ENCODE results near the gene CD300A. TPM values are rescaled to one million over a fixed set of nuclear protein-coding genes. Genes with fewer than 3 reads are reported as not detected.
A peak's percentile ranks its signal among the peaks of the same experiment; 100 is the strongest.

Gene CD300A
- total RNA-seq, 8 experiments from 2014 or later, result 0.17 to 1.6 (median 0.52) TPM; not detected in 5

GRCh38 chr17:74460996-74461395 lies 5.4 kb upstream of the CD300A start:
- Histone ChIP-seq H3K4me1 (replicated peaks in 1 of 2) (peaks cover 7 to 9% of the 10 kb centered on the region in 2 donors), H3K4me3 (no peak overlapping the region), H3K27ac (no peak overlapping the region)
- no peak for ATAC-seq (replicated peaks in 6 of 8)
- WGBS, 10 experiments, result 20 to 100% (median 38%) methylated on average over 1 of the region's 7 CpGs; no CpG with 5 or more reads in 7 of the 10 experiments
- in situ Hi-C loops (cut with MboI; ENCODE audit: low pct_unique_long_range_greater_than_20kb in 2 of 9, low sequenced_read_pairs in 9 of 9, unreplicated experiment in 9 of 9), result no loop called here

- H3K4me3 ChIP-seq, result no peak overlapping the region
- no peak overlapping the region for H3K27ac ChIP-seq
- H3K4me1 ChIP-seq (replicated peaks in 1 of 2), result peaks cover 3 to 5% of the 10 kb centered on the region in 2 donors
- in situ Hi-C loops (cut with MboI; ENCODE audit: low pct_unique_long_range_greater_than_20kb in 2 of 9, low sequenced_read_pairs in 9 of 9, unreplicated experiment in 9 of 9), result no loop called here
- ATAC-seq (replicated peaks in 6 of 8), result no peak
- WGBS, 10 experiments, result 0 to 100% (median 67%) methylated on average over 1 to 3 of the region's 10 CpGs; no CpG with 5 or more reads in 5 of the 10 experiments
These were observed 4.8 kb upstream of the CD300A start for GRCh38 chr17:74461611-74462010.

GRCh38 chr17:74464730-74465377 lies 1.6 kb upstream of the CD300A start:
- in situ Hi-C loops (cut with MboI; ENCODE audit: low pct_unique_long_range_greater_than_20kb in 2 of 9, low sequenced_read_pairs in 9 of 9, unreplicated experiment in 9 of 9), result no loop called here
- H3K27ac ChIP-seq, result no peak overlapping the region
- ATAC-seq (replicated peaks in 6 of 8), result no peak
- H3K4me3 ChIP-seq, result no peak overlapping the region
- 80 to 100% (median 84%) methylated on average over 1 to 7 of the region's 7 CpGs; no CpG with 5 or more reads in 4 of the 10 experiments for WGBS, 10 experiments
- H3K4me1 ChIP-seq (replicated peaks in 1 of 2), result peaks cover 0 to 4% of the 10 kb centered on the region in 2 donors

GRCh38 chr17:74465378-74466110 lies 890 bp upstream of the CD300A start:
- in situ Hi-C loops (cut with MboI; ENCODE audit: low pct_unique_long_range_greater_than_20kb in 2 of 9, low sequenced_read_pairs in 9 of 9, unreplicated experiment in 9 of 9), result no loop called here

GRCh38 chr17:74466828-74467184 lies 372 bp downstream of the CD300A start:
- peaks cover 0 to 4% of the 10 kb centered on the region in 2 donors for H3K4me1 ChIP-seq (replicated peaks in 1 of 2)
- H3K27ac ChIP-seq, result no peak overlapping the region
- peak in 1 of 8 experiments; percentile 4 for ATAC-seq (replicated peaks in 6 of 8)
- H3K4me3 ChIP-seq, result no peak overlapping the region
- WGBS, 10 experiments, result 4 to 53% methylated on average over 4 to 5 of the region's 11 CpGs; no CpG with 5 or more reads in 8 of the 10 experiments
- in situ Hi-C loops (cut with MboI; ENCODE audit: low pct_unique_long_range_greater_than_20kb in 2 of 9, low sequenced_read_pairs in 9 of 9, unreplicated experiment in 9 of 9), result no loop called here

More at GRCh38 chr17:74465378-74466110, 890 bp upstream of the CD300A start:
- Histone ChIP-seq H3K4me3 (no peak overlapping the region), H3K27ac (no peak overlapping the region), H3K4me1 (replicated peaks in 1 of 2) (peaks cover 0 to 4% of the 10 kb centered on the region in 2 donors)
- WGBS, 10 experiments, result 0 to 100% (median 71%) methylated on average over 1 to 6 of the region's 8 CpGs; no CpG with 5 or more reads in 1 of the 10 experiments
- no peak for ATAC-seq (replicated peaks in 6 of 8)

GRCh38 chr17:74467221-74467951 lies 952 bp downstream of the CD300A start:
- Histone ChIP-seq H3K4me3 (no peak overlapping the region), H3K27ac (no peak overlapping the region), H3K4me1 (replicated peaks in 1 of 2) (peaks cover 0 to 4% of the 10 kb centered on the region in 2 donors)
- in situ Hi-C loops (cut with MboI; ENCODE audit: low pct_unique_long_range_greater_than_20kb in 2 of 9, low sequenced_read_pairs in 9 of 9, unreplicated experiment in 9 of 9), result no loop called here
- 33 to 91% (median 84%) methylated on average over 1 to 12 of the region's 21 CpGs; no CpG with 5 or more reads in 1 of the 10 experiments for WGBS, 10 experiments
- ATAC-seq (replicated peaks in 6 of 8), result no peak

GRCh38 chr17:74471341-74471740 lies 4.9 kb downstream of the CD300A start:
- Histone ChIP-seq H3K4me1 (replicated peaks in 1 of 2) (peaks cover 0 to 4% of the 10 kb centered on the region in 2 donors), H3K4me3 (no peak overlapping the region), H3K27ac (no peak overlapping the region)
- in situ Hi-C loops (cut with MboI; ENCODE audit: low pct_unique_long_range_greater_than_20kb in 2 of 9, low sequenced_read_pairs in 9 of 9, unreplicated experiment in 9 of 9), result no loop called here
- ATAC-seq (replicated peaks in 6 of 8), result no peak
- WGBS, 10 experiments, result 20 to 84% (median 83%) methylated on average over 1 to 3 of the region's 3 CpGs; no CpG with 5 or more reads in 5 of the 10 experiments

GRCh38 chr17:74472890-74473289 lies 6.5 kb downstream of the CD300A start:
- no peak for ATAC-seq (replicated peaks in 6 of 8)
- H3K4me1 ChIP-seq (replicated peaks in 1 of 2), result no peaks in the 10 kb centered on the region
- H3K4me3 ChIP-seq, result no peak overlapping the region
- 60% methylated on average over 1 to 2 of the region's 4 CpGs; no CpG with 5 or more reads in 8 of the 10 experiments for WGBS, 10 experiments
- H3K27ac ChIP-seq, result no peak overlapping the region
- in situ Hi-C loops (cut with MboI; ENCODE audit: low pct_unique_long_range_greater_than_20kb in 2 of 9, low sequenced_read_pairs in 9 of 9, unreplicated experiment in 9 of 9), result no loop called here

- in situ Hi-C loops (cut with MboI; ENCODE audit: low pct_unique_long_range_greater_than_20kb in 2 of 9, low sequenced_read_pairs in 9 of 9, unreplicated experiment in 9 of 9), result no loop called here
- Histone ChIP-seq H3K4me3 (no peak overlapping the region), H3K27ac (no peak overlapping the region), H3K4me1 (replicated peaks in 1 of 2) (no peaks in the 10 kb centered on the region)
- 18 to 100% (median 90%) methylated on average over 1 to 4 of the region's 8 CpGs; no CpG with 5 or more reads in 7 of the 10 experiments for WGBS, 10 experiments
- no peak for ATAC-seq (replicated peaks in 6 of 8)
These were observed 6.9 kb downstream of the CD300A start for GRCh38 chr17:74473294-74473693.

GRCh38 chr17:74474043-74474792 lies 7.8 kb downstream of the CD300A start:
- H3K4me3 ChIP-seq, result no peak overlapping the region
- no peaks in the 10 kb centered on the region for H3K4me1 ChIP-seq (replicated peaks in 1 of 2)
- H3K27ac ChIP-seq, result no peak overlapping the region
- in situ Hi-C loops (cut with MboI; ENCODE audit: low pct_unique_long_range_greater_than_20kb in 2 of 9, low sequenced_read_pairs in 9 of 9, unreplicated experiment in 9 of 9), result no loop called here
- no peak for ATAC-seq (replicated peaks in 6 of 8)
- 50 to 90% methylated on average over 1 to 2 of the region's 9 CpGs; no CpG with 5 or more reads in 8 of the 10 experiments for WGBS, 10 experiments

GRCh38 chr17:74475189-74475588 lies 8.8 kb downstream of the CD300A start:
- in situ Hi-C loops (cut with MboI; ENCODE audit: low pct_unique_long_range_greater_than_20kb in 2 of 9, low sequenced_read_pairs in 9 of 9, unreplicated experiment in 9 of 9), result no loop called here
- Histone ChIP-seq H3K4me1 (replicated peaks in 1 of 2) (no peaks in the 10 kb centered on the region), H3K4me3 (no peak overlapping the region), H3K27ac (no peak overlapping the region)
- 0 to 100% (median 78%) methylated on average over 1 to 3 of the region's 4 CpGs for WGBS, 10 experiments
- no peak for ATAC-seq (replicated peaks in 6 of 8)

GRCh38 chr17:74477411-74477810 lies 11.0 kb downstream of the CD300A start:
- H3K4me1 ChIP-seq (replicated peaks in 1 of 2), result no peaks in the 10 kb centered on the region
- H3K27ac ChIP-seq, result no peak overlapping the region
- no peak for ATAC-seq (replicated peaks in 6 of 8)
- in situ Hi-C loops (cut with MboI; ENCODE audit: low pct_unique_long_range_greater_than_20kb in 2 of 9, low sequenced_read_pairs in 9 of 9, unreplicated experiment in 9 of 9), result no loop called here
- WGBS, 10 experiments, result 33 to 100% (median 86%) methylated on average over 1 to 2 of the region's 4 CpGs; no CpG with 5 or more reads in 3 of the 10 experiments
- no peak overlapping the region for H3K4me3 ChIP-seq

All from motor neuron (in vitro differentiated cells).